AG04450 (cell line): ENCODE measurements around the gene LRP1. TPM values are rescaled to one million over a fixed set of nuclear protein-coding genes. Genes with fewer than 3 reads are reported as not detected.

Experiments used
- CTCF ChIA-PET: fragments of 300-600, 350-600 bp; formaldehyde crosslinking; extraction: SDS; loops from one replicate; lab custom pipeline; 2022; ENCODE audit warnings: antibody characterized with exemption, inconsistent platforms; lab: Charles Lee
- POLR2A ChIA-PET: fragments of 350-600 bp; formaldehyde crosslinking; extraction: SDS; loops from one replicate; lab custom pipeline; 2021; ENCODE audit warnings: antibody characterized with exemption, inconsistent platforms; lab: Yijun Ruan, JAX
- DNase-seq: peaks from one replicate; pipeline ENCODE4 v3.0.0-alpha.2; 2011; ENCODE audit warnings: low read depth, low spot score
- H3K27ac ChIP-seq: one replicate; pipeline ENCODE4 v1.5.1; 2012; ENCODE audit warnings: low read depth, low read length, control low read depth
- H3K27me3 ChIP-seq: one replicate; pipeline ENCODE4 v1.6.0; 2012; ENCODE audit warnings: low read length; ENCODE audit not compliant: control insufficient read depth, insufficient read depth
- H3K4me3 ChIP-seq: 2 replicates; pipeline ENCODE4 v1.5.1; 2011; ENCODE audit warnings: mild to moderate bottlenecking, low read depth, low read length, control low read depth
- H3K9me3 ChIP-seq: 2 replicates; pipeline ENCODE4 v1.5.1; 2012; ENCODE audit warnings: low read length; ENCODE audit not compliant: control insufficient read depth, insufficient read depth
- polyA plus RNA-seq: library from polyadenylated mRNA; depleted of rRNA; stranded (reverse); fragments of >200 nt; gene quantifications from 2 replicates; pipeline ENCODE4 v1.2.3, GENCODE V29; 2011
- TF ChIP-seq, protein P1 (sequence below): IDR thresholded peaks from 2 replicates; pipeline ENCODE4 v1.5.1; 2011; ENCODE audit warnings: low read depth, low read length, control low read depth, inconsistent platforms

The LRP1 gene
- polyA plus RNA-seq, 1 experiment = 49.9 TPM

- H3K4me3 ChIP-seq = peak overlapping the region; percentile 17; the same call in 1 of the 2 replicates
- H3K27ac ChIP-seq = peak overlapping the region; percentile 73
- TF ChIP-seq, protein P1, sequence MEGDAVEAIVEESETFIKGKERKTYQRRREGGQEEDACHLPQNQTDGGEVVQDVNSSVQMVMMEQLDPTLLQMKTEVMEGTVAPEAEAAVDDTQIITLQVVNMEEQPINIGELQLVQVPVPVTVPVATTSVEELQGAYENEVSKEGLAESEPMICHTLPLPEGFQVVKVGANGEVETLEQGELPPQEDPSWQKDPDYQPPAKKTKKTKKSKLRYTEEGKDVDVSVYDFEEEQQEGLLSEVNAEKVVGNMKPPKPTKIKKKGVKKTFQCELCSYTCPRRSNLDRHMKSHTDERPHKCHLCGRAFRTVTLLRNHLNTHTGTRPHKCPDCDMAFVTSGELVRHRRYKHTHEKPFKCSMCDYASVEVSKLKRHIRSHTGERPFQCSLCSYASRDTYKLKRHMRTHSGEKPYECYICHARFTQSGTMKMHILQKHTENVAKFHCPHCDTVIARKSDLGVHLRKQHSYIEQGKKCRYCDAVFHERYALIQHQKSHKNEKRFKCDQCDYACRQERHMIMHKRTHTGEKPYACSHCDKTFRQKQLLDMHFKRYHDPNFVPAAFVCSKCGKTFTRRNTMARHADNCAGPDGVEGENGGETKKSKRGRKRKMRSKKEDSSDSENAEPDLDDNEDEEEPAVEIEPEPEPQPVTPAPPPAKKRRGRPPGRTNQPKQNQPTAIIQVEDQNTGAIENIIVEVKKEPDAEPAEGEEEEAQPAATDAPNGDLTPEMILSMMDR = no peak
- no peaks in the 10 kb centered on the region; the same call in 1 of the 2 replicates for H3K9me3 ChIP-seq
- no peaks in the 10 kb centered on the region for H3K27me3 ChIP-seq
- CTCF ChIA-PET = interaction anchor here (0.6 to 3.4 kb wide), 11 partner anchors 11 to 552 kb away, joined by 3 to 27 read pairs (median 5); partner anchors contain the start of gene STAT6
- DNase-seq = no peak
- POLR2A ChIA-PET = interaction anchor here (0.6 to 13.0 kb wide), 9 partner anchors 13 to 414 kb away, joined by 3 to 258 read pairs (median 4); partner anchors contain the start of genes LRP1, NACA, NEMP1 and STAT6
Observed at GRCh38 chr12:57094208-57095160, 33.8 kb upstream of the LRP1 start.

DNA sequence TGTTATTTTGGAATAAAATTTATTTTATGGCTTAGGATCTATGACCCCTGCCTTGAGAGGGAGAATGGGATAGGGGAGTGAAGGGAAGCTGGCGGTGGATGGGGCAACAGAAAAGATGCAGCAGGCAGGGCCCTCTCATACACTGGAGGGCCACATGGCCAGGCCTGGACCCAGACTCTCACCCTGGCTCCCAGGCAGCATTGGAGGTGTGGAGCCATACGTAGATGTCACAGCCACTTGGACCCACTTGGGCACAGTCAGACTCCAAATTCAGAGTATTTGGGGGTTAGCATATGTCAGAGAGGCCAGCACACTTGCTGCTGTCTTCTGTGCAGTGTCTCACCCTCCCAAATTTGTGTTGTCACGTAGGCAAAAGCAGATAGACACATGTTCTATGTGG lies 32.8 kb upstream of the LRP1 start:
- Histone ChIP-seq H3K27me3 (no peaks in the 10 kb centered on the region), H3K9me3 (no peaks in the 10 kb centered on the region), H3K4me3 (no peak overlapping the region), H3K27ac (peak overlapping the region; percentile 57)
- ChIA-PET POLR2A (interaction anchor here (1.6 to 13.0 kb wide), 2 partner anchors 12 to 87 kb away, joined by 7 to 258 read pairs; partner anchors contain the start of gene STAT6), CTCF (interaction anchor here (0.6 to 1.1 kb wide), 2 partner anchors 14 to 16 kb away, joined by 3 to 5 read pairs; no protein-coding TSS in a partner anchor)
- no peak for DNase-seq
- TF ChIP-seq, protein P1 = no peak

DNA sequence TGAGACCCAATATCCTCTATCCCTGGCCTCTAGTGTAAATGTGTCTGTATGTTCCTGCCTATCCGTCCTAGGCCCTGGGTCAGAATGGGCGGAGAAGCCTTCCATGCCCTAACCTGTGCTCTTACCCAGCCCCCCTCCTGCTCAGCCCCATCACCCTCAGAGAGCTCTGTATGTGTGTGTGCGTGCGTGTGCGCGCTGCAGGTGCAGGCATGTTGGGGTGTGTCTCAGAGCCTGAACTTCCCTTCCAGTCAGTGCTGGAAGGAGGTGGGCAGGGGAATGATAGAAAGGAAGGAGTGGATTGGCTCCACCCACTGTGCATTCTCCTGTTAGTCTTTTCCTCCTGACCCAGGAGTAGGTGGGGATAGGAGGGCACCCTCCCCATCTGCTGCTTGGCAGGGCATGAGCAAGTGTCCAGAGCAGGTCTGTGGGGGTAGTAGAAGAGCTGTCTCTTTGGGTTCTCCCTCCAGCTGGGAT lies 32.1 kb upstream of the LRP1 start:
- DNase-seq = no peak
- H3K9me3 ChIP-seq = no peaks in the 10 kb centered on the region
- ChIA-PET CTCF (interaction anchor here (1.1 to 1.7 kb wide), 2 partner anchors 16 to 17 kb away, joined by 3 to 8 read pairs; no protein-coding TSS in a partner anchor), POLR2A (interaction anchor here (1.6 to 13.0 kb wide), 2 partner anchors 11 to 87 kb away, joined by 7 to 258 read pairs; partner anchors contain the start of gene STAT6)
- H3K4me3 ChIP-seq = no peak overlapping the region
- no peaks in the 10 kb centered on the region for H3K27me3 ChIP-seq
- H3K27ac ChIP-seq = peak overlapping the region; percentile 31
- TF ChIP-seq, protein P1 = no peak

GRCh38 chr12:57096748-57097553 lies 31.3 kb upstream of the LRP1 start:
- no peaks in the 10 kb centered on the region for H3K27me3 ChIP-seq
- CTCF ChIA-PET = interaction anchor here (0.6 to 1.7 kb wide), 4 partner anchors 15 to 88 kb away, joined by 3 to 8 read pairs (median 6); no protein-coding TSS in a partner anchor
- no peak overlapping the region for H3K4me3 ChIP-seq
- H3K9me3 ChIP-seq = no peaks in the 10 kb centered on the region
- DNase-seq = no peak
- TF ChIP-seq, protein P1 = no peak
- H3K27ac ChIP-seq = peak overlapping the region; percentile 31
- POLR2A ChIA-PET = interaction anchor here (1.6 to 13.0 kb wide), 3 partner anchors 9 to 86 kb away, joined by 6 to 258 read pairs (median 7); partner anchors contain the start of gene STAT6
